HL-60/S4 (cell line): Measurements from ENCODE around the gene HOXA7.

Source experiments
- in situ Hi-C: fragments of 300-500 bp; cut with MboI; formaldehyde crosslinking; loops from 2 replicates; pipeline ENCODE4 v1.14.3; 2022; ENCODE audit warnings: low sequenced_read_pairs

HOXA7 gene

GRCh38 chr7:27111751-27112277, 44.7 kb downstream of the HOXA7 start:
- in situ Hi-C loops: no loop called here

- in situ Hi-C loops: no loop called here
Observed at GRCh38 chr7:27111042-27111750, 45.3 kb downstream of the HOXA7 start.

- in situ Hi-C loops: no loop called here
Observed at GRCh38 chr7:27110186-27111031, 46.1 kb downstream of the HOXA7 start.

- in situ Hi-C loops: no loop called here
Observed at GRCh38 chr7:27109466-27110185, 46.8 kb downstream of the HOXA7 start.

GRCh38 chr7:27108390-27109127, 47.9 kb downstream of the HOXA7 start:
- in situ Hi-C loops: no loop called here

GRCh38 chr7:27107391-27108381, 48.8 kb downstream of the HOXA7 start:
- in situ Hi-C loops: no loop called here

GRCh38 chr7:27106901-27107240, 49.6 kb downstream of the HOXA7 start:
- in situ Hi-C loops: no loop called here

- in situ Hi-C loops: no loop called here
Observed at GRCh38 chr7:27106181-27106900, 50.1 kb downstream of the HOXA7 start.

GRCh38 chr7:27105301-27106031, 51.0 kb downstream of the HOXA7 start:
- in situ Hi-C loops: no loop called here

- in situ Hi-C loops: no loop called here
Observed at GRCh38 chr7:27104341-27105058, 52.0 kb downstream of the HOXA7 start.
